ENCODE data around the gene NCS1.

The NCS1 gene

DNA sequence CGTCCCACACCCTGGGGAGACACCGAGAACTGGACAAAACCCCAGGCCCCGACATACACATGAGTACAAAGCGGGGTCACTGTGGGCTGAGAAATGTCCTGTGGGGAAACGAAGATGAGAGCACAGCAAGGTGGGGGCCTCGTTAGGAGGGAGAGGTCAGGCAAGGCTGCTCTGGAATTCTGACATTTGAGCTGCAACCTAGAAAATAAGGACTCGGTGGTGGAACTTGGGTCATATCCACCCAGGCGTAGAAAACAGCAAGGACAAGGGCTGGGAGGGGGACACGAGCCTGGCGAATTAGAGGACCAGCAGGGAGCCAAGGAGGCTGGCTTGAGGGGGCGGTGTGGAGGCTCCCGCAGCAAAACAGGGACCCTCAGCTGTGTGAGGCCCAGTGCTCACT, 32.8 kb downstream of the NCS1 start:
- TF ChIP-seq SIN3A (IDR thresholded peaks at IDR 0.05; ENCODE audit: borderline replicate concordance, insufficient read depth, low read length) (no peak), TAF1 (IDR thresholded peaks at IDR 0.05; ENCODE audit: borderline replicate concordance, insufficient read depth, low read length) (no peak), POLR2AphosphoS5 (IDR thresholded peaks at IDR 0.05; ENCODE audit: low read depth, low read length) (no peak), FOXP2 (optimal IDR thresholded peaks at IDR 0.05; ENCODE audit: borderline replicate concordance, extremely low read depth, extremely low read length, insufficient read depth) (no peak)
- TF ChIP-seq, protein P1, sequence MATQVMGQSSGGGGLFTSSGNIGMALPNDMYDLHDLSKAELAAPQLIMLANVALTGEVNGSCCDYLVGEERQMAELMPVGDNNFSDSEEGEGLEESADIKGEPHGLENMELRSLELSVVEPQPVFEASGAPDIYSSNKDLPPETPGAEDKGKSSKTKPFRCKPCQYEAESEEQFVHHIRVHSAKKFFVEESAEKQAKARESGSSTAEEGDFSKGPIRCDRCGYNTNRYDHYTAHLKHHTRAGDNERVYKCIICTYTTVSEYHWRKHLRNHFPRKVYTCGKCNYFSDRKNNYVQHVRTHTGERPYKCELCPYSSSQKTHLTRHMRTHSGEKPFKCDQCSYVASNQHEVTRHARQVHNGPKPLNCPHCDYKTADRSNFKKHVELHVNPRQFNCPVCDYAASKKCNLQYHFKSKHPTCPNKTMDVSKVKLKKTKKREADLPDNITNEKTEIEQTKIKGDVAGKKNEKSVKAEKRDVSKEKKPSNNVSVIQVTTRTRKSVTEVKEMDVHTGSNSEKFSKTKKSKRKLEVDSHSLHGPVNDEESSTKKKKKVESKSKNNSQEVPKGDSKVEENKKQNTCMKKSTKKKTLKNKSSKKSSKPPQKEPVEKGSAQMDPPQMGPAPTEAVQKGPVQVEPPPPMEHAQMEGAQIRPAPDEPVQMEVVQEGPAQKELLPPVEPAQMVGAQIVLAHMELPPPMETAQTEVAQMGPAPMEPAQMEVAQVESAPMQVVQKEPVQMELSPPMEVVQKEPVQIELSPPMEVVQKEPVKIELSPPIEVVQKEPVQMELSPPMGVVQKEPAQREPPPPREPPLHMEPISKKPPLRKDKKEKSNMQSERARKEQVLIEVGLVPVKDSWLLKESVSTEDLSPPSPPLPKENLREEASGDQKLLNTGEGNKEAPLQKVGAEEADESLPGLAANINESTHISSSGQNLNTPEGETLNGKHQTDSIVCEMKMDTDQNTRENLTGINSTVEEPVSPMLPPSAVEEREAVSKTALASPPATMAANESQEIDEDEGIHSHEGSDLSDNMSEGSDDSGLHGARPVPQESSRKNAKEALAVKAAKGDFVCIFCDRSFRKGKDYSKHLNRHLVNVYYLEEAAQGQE (IDR thresholded peaks at IDR 0.05; ENCODE audit: insufficient read depth in 1 of 2, low read depth in 2 of 2, low read length in 2 of 2): no peak

DNA sequence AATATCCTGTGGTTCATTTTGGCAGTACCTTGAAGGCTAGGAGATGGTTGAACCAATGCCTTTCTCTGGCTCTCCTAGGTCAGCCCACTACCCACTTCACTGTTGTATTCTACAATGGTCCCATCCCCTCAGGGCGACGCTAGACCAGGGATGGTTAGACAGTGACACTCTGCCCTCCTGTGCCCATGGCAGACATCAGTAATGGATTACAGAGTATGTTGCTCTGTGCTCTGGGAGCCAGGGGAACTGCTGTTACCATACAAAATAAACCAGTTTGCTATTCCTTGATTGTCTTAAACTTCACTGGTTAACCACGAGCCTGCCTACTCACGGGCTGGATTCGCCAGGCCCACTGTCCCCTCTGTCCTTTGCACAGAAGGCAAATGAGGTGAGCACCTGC, 33.7 kb downstream of the NCS1 start:
- TF ChIP-seq FOXP2 (optimal IDR thresholded peaks at IDR 0.05; ENCODE audit: borderline replicate concordance, extremely low read depth, extremely low read length, insufficient read depth) (no peak), POLR2AphosphoS5 (IDR thresholded peaks at IDR 0.05; ENCODE audit: low read depth, low read length) (no peak), SIN3A (IDR thresholded peaks at IDR 0.05; ENCODE audit: borderline replicate concordance, insufficient read depth, low read length) (no peak), TAF1 (IDR thresholded peaks at IDR 0.05; ENCODE audit: borderline replicate concordance, insufficient read depth, low read length) (no peak)
- TF ChIP-seq, protein P1 (IDR thresholded peaks at IDR 0.05; ENCODE audit: insufficient read depth in 1 of 2, low read depth in 2 of 2, low read length in 2 of 2): no peak

DNA sequence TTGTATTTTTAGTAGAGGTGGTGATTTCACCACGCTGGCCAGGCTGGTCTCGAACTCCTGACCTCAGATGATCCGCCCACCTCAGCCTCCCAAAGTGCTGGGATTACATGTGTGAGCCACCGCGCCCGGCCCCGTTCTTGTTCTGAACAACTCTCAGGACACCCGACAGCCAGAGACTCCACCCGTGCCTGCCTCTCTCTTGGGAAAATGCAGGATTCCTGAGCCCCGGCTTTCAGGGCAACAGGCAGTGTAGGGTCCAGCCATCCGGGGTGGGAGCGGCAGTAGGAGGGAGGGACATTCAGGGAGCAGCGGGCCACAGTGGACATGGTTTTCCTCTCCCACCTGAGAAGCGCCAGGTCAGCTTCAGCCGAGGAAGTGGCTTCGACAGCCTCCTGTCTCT, 34.4 kb downstream of the NCS1 start:
- TF ChIP-seq TAF1 (IDR thresholded peaks at IDR 0.05; ENCODE audit: borderline replicate concordance, insufficient read depth, low read length) (no peak), POLR2AphosphoS5 (IDR thresholded peaks at IDR 0.05; ENCODE audit: low read depth, low read length) (no peak), SIN3A (IDR thresholded peaks at IDR 0.05; ENCODE audit: borderline replicate concordance, insufficient read depth, low read length) (no peak), FOXP2 (optimal IDR thresholded peaks at IDR 0.05; ENCODE audit: borderline replicate concordance, extremely low read depth, extremely low read length, insufficient read depth) (no peak)
- TF ChIP-seq, protein P1 (IDR thresholded peaks at IDR 0.05; ENCODE audit: insufficient read depth in 1 of 2, low read depth in 2 of 2, low read length in 2 of 2): no peak

DNA sequence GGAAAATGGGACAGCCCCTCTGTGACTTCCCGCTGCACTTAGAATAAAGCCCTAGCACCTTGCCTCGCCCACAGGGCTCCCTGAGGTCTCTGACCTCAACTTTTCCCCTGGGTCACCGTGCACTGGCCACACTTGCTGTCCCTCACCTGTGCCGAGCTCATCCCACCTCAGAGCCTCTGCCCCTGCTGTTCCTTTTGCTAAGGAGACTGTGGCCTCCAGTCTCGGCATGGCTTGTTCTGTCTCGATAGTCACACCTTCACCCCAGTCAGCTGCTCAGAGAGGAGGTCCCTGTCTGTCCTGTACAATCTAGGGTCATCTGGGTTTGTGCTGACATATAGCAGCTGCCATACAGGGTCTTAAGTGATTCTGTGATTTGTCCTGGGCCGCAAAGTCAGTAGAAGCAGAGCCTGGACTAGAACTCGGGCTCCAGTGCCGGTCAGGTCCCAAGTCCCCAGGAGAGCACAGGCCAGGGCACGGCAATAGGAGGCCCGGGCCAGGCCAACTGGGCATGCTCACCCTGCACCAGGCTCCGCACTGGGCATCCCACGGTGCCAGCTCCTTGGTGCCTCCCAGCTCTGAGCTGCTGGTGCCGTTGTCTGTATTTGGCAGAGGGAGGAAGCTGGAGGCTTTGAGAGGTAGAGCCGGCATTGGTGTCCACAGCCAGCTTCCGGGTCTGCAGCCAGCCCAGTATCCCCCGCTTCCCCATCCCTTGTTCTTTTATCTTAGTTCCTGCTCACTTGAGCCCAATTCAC, 35.2 kb downstream of the NCS1 start:
- TF ChIP-seq, protein P1 (IDR thresholded peaks at IDR 0.05; ENCODE audit: insufficient read depth in 1 of 2, low read depth in 2 of 2, low read length in 2 of 2): no peak
- TF ChIP-seq TAF1 (IDR thresholded peaks at IDR 0.05; ENCODE audit: borderline replicate concordance, insufficient read depth, low read length) (no peak), POLR2AphosphoS5 (IDR thresholded peaks at IDR 0.05; ENCODE audit: low read depth, low read length) (no peak), FOXP2 (optimal IDR thresholded peaks at IDR 0.05; ENCODE audit: borderline replicate concordance, extremely low read depth, extremely low read length, insufficient read depth) (no peak), SIN3A (IDR thresholded peaks at IDR 0.05; ENCODE audit: borderline replicate concordance, insufficient read depth, low read length) (no peak)
